NCI-H2107 treated with DMSO at 0.1 percent for 48 hours (cell line): Measurements from ENCODE around the gene F2R.
"Not testable (repeated sequence)": the region's sequence is repeated elsewhere in the genome, so short reads cannot be mapped to it uniquely, and the experiment has no call there.

Source experiments
- DNase-seq: peaks from one replicate; lab custom pipeline; 2025; ENCODE audit not compliant: unreplicated experiment; lab: John Stamatoyannopoulos, UW

F2R gene

DNA sequence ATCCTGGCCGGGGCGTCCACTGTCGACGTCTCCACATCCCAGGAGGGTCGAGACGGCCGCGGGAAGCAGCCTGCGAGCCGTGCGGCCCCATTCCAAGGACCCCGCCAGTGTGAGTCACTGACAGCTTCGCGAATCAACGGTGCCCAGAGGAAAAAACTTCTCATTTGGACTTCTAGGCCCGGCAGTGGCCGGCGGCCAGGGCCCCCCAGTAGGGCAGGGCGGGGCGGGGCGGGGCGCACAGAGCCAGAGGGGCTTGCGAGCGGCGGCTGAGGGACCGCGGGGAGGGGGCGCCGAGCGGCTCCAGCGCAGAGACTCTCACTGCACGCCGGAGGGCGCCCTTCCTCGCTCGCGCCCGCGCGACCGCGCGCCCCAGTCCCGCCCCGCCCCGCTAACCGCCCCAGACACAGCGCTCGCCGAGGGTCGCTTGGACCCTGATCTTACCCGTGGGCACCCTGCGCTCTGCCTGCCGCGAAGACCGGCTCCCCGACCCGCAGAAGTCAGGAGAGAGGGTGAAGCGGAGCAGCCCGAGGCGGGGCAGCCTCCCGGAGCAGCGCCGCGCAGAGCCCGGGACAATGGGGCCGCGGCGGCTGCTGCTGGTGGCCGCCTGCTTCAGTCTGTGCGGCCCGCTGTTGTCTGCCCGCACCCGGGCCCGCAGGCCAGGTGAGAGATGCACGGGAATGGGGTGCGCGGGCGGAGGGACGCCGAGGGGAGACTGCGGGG, at the start of gene F2R:
TSS of gene F2R (plus strand) at position 391 of the 720 bp plus-strand sequence. CDS start at position 573, 182 bp downstream.
- DNase-seq = no peak

DNA sequence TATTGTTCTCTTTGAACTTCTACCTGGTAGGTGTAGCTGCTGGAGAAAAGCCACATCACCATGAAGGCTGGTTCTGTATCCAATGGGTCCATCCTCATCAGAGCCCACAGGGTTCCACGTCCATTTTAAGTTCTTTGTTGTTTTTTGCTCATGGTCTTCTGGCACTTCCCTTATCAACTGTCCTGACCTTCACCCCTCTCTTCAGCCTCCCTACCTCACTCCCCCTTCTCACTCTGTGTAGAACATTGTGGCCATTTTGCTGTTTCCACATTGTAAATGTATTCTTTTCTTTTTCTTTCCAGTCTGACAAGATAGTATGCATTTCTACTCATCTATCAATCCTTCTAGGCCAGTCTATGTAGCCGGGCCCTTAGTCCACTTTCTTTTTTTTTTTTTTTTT, 48.4 kb upstream of the F2R start:
- no peak for DNase-seq

DNA sequence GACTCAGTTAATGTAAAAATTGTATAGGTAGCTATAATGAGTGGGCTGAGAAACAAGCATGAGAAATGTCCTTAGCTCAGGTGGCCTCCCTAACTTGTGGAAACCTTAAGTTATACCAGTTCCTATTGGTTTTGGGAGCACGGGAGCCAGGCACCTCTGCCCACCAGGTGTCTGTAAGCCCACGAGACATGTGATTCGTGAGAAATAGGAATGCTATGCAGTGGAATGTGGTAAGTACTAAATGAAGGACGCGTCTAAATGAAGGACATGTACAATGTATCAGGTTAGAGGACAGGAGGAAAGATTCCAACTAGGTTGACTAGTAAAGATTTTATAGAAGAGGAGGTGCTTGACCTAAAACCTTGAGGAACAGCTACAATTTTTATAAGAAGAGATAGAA, 46.7 kb upstream of the F2R start:
- DNase-seq = no peak

DNA sequence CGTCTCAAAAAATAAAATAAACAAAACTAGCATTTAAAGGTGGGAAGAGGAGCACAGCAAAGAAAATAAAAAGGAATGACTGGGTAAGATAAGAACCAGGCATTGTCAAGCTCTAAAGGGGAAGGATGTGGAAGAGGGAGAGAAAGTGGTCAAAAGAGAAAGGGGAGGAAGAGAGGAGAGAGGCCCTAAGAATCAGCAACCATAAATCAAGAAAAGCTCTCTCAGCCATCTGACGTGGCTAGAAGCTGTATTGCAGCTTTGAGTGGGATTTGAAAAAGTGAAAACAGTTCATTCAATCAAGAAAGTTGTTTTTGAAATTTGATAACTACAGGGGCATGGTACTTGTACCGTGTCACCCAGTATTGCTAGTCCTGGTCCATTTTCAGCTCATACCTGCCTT, 45.4 kb upstream of the F2R start:
- no peak for DNase-seq

DNA sequence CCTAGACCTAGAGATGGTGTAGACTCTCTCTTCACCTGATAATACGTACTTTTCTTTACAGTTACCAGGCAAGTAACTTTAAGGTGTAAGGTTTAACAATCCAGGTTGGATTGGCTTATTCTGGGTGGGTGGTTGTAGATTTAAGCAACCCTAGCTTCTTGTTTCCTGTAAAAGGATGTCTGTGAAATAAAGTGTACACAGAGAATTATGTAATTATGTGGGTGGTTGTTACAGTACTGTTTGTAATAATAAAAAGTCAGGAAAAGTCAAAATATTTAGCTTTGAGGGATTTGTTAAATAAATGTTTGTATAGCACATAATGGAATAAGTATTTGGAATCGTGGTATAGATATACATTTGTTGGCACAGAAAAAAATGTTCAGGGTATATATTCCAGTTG, 43.7 kb upstream of the F2R start:
- DNase-seq = no peak

DNA sequence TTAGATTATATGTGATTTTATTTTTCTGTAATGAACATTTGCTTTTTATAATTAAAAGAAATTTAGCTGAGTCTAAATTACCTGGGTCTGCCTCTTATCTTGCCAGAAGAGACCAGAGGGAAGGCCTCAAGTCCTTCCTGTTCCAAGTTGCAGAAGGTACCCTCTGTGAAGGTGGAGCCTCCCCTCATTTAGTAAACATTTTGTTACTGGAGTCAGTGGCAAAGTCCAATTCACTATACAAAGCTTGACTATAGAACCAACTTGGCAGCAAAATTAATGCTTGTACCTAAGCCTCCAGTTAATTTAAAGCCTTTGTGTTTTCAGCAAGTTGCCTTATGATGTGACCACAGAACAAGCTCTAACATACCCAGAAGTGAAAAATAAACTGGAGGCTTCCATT, 42.8 kb upstream of the F2R start:
- no peak for DNase-seq

DNA sequence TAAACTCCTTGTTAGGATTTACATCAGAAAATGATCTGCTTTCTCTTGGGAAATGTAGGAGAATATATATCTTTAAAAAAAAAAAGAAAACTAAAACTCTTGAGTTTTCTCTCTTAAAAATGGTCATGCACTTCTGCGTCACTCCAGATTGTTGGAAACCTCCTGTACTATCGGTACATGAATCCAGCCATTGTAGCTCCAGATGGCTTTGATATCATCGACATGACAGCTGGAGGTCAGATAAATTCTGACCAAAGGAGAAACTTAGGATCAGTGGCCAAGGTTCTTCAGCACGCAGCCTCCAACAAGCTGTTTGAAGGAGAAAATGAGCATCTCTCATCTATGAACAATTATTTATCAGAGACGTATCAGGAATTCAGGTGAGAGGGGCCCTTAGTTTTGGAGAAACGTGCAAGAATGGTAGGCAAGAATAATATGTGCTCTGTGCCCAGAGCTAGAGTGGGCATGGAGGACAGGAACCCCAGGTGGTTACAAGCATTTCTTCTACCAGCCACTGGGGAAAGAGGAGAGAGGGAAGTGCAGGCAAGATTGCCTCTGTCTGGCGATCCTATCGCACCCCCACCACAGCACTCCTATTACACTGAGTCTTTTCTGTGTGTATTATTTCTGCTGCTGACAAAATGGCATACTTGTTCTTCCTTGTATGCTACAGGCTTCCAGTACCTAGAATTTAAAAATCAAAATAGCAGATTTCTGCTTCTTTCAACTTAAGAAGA, 41.4 kb upstream of the F2R start:
- no peak for DNase-seq

DNA sequence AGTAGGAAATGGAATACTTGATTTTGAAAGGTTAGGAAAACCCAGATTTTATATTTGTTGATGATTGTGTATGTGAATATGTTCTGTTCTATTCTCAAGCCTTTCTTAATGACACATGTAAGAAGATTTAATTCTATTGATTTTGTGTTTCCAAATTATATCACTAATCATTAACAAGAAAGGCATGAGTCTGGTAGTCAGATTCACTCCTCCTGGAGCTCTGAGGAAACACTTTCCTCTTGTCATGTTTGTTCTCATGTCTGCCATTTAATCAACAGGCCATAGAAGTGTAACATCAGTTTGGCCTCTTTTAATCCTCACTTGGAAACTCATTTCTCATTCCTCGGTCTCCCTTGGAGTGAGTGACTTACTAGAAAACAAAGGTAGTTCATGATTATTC, 40.6 kb upstream of the F2R start:
- DNase-seq = no peak

DNA sequence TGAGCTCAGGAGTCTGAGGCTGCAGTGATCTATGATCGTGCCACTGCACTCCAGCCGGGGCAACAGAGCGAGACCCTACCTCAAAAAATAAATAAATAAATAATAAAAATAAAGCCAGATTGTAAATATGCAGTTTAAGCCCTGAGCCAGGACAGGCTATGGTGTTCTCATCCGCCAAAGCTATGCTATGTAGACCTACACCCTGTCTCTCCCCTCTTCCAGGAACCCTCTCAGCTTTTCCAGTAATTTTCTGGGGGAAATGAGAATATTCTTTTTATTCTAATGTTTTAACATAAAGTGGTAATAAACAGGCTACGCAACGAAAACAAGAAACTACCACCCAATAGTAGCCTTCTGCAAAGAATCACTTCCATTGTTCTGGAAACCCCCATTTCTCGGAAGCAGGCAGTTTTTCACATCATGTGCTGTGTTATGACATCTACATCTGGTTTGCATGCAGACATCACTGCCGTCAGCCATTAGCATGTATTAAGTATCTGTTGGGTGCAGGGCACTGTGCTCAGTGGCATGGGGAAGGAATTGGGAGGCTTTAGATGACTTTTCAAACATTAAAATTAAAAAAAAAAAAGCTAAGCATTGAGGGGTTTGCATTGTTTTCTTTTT, 38.0 kb upstream of the F2R start:
- no peak for DNase-seq

DNA sequence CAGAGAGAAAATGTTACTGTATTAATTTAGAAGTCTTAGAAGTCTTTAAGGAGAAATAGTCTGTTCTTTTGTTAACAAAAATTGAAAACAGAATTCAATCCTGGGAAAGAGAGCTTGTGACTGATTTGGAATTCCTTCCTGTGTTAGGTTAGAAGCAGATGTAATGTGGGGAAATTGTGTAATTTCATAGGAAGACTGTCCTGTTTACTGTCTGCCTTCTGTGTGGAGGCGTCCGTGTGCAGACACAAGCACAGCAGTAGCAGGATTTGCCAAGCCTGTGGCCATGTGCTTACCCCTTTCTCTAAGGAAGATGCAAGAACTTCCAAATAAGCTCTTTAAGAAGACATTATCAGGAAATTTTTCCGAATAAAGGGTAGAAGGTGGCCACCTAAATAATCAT, 36.7 kb upstream of the F2R start:
- DNase-seq = no peak

DNA sequence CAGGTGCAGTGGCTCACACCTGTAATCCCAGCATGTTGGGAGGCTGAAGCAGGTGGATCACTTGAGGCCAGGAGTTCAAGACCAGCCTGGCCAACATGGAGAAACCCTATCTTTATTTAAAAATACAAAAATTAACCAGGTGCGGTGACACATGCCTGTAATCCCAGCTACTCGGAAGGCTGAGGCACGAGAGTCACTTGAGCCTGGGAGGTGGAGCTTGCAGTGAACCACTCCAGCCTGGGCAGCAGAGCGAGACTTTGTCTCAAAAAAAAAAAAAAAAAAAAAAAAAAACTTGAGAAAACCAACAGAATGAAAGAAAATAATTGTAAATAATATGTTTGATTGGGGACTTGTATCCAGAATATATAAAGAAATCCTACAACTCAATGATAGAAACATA, 35.1 kb upstream of the F2R start:
- DNase-seq = not testable (repeated sequence)

DNA sequence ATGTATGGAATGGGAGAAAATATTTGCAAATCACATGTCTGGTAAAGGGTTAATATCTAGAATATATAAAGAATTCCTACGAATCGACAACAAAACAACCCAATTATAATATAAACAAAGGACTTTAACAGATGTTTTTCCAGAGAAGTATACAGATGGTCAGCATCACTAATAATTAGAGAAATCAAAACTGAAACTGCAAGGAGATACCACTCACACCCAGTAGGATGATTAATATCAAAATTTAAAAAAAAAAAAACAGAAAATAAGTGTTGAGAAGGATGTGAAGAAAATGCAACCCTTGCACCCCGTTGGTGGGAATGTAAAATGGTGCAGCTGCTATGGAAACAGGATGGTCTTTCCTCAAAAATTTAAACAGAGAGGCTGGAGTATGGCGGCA, 34.6 kb upstream of the F2R start:
- no peak for DNase-seq

DNA sequence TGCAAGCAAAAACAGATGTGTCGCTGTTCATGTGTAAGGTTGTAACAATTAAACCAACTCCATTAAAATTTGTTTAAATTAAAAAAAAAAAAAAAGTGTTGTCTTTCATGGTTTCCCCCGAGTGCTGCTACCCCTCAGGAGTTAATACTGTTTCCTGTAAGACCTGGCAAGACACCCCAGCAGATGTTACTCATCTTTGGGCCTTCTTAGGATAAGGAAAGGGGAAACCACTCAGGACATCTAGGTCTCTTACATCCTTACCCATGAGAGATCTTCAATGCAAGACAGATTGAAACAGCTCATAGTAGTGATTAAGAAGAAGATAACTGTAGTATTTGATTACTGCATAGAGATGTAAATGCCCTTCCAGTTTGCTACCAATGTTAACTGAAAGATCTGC, 33.5 kb upstream of the F2R start:
- DNase-seq = no peak

DNA sequence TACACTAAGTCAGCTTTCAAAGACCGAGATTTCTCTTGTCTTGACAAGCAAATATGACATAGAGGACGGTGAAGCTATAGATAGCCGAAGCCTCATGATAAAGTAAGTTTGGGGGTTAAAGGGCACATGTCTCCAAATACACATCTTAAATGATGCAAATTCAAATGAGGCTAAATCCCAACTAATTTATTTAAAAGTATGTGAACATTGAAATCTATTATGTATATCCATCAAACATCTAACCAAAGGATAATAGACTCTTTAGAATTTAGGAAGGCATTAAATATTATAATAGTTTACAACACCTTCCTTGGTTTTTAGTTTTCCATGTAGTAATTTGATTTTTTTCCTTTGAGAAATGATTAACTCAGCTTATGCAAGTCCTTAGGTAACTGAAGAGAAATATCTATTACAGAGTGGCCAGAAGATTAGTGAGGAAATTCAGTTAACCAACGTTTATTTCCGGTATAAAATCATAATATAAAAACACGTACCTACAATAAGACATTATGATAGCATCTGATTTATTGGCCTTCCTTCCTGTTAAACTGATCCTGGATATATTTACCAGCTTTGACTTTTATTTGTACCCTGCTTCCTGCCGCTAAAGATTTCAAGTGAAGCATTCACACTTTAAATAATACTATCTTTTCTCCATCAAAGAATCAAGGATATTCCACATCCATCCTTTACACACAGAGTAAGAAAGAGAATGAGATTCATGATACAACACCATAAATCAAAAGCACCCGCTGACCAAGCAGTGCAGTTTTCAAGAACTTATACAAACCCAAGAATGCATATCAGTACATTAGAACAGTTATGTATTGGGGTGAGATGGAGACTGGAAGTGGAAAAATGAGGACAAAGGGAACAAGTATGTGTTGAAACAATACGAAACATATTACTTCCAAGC, 31.9 kb upstream of the F2R start:
- DNase-seq = no peak

DNA sequence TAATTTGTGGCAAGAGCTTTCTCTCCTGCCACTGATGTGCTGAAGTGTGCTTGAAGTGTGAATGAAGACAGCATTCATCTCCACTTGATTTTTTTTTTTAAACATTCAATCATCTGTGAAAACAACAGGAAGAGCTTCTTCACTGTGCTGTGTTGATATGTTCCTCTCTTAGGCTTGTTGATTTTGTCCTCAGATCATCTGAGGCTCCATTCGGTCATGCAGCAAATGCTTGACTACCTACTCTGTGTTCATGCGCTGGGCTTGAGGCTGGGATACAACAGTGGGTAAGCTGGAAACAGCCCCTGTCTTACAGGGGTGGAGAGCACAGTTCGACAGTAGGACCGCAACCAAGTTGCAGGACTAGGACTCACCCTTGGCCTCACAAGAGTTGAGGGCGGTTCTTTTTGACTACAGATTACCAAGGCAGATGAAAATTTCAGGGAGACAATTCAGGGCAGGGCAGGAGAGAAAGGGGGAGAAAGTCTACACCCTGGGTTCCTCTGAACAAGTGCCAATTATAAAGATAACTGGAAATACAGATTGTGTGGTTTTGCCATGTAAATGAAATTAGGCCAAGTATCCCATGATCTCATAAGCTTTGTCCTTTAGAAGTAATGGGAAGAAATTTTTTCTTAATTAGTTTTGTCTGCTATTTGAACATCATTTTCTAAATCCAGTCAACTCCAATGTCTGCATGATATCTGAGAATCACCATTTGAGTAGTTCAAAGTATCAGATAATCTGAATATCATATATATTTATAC, 31.0 kb upstream of the F2R start:
- no peak for DNase-seq

DNA sequence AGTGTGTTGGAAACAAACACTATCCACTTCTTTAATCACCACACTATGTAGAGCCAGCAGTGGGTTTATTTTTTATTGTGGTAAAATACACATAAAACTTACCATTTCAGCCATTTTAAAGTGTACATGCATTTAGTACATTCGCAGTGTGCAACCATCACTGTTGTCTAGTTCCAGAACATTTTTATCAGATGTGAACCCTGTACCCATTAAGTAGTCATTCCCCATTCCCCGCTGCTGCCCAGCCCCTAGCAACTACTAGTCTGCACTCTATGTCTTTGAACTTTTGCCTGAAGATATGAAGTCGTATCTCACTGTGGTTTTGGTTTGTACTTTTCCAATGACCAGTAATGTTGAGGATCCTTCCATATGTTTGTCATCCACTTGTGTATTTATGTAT, 30.2 kb upstream of the F2R start:
- DNase-seq = no peak

DNA sequence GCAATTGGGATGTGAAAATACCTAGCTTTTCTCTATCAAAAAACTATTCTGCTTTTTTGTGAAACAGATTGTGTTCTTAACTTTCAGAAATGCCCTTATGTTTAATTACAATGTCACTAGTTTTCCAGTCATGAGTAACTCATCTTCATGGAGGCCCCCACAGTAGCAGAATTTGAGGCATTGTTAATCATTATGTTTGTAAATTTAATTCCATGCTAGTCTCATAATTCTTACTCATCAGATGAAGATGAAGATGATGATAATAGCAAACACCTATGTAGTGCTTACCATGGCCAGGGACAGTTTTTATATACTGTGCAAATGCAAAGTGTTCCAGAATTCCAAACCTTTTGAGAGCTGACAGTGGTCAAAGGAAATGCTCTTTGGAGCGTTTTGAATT, 27.7 kb upstream of the F2R start:
- no peak for DNase-seq

DNA sequence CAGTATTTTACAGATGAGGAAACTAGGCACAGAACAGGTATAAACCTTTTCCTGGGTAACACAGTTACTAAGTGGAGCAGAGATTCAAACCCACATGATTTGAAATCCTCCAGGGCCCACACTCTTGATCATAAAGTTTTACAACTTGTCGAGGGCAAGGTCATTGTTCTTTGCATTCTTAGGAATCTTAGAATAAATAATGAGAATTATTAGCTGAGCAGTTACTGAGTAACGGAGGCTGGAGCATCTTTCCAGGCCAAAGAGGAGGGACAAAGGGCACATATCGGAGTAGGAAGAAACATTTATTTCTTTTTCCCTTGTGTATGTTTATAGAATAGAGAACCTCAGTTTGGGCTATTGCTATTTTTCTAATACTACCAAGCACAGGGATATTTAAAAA, 27.1 kb upstream of the F2R start:
- no peak for DNase-seq

DNA sequence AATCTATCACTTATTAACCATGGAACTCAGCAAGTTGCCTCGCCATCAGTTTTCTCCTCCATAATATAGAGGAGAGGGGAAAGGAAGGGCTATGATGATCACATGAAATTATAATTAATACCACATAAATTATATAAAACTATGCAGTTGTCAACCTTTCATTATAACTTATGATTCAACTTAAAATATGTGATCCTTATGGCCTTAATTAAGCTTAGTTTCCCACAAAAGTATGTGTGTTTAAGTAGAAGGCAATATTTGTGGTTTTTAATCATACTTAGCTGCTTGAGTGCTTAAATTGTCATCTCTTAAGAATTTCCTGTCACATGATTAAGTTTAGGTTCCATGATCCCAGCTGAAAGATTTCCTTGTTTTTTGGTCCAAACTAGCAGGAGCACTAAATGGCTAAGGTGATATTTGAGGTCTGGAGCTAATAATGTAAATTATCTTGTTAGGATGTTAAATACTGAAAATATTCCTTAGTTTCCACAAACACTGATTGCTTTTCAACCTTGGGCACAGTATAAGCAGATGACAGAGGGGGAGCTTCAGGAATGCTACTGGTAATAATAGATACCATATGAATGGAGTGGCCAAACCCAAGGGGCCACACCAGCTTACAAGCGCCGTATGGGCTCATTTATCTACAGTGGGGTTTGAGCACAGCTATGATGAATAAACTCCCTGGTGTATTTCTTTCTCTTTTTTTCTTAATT, 26.4 kb upstream of the F2R start:
- no peak for DNase-seq
